HepG2 (cell line): ENCODE measurements around the gene YY2. TPM values are rescaled to one million over a fixed set of nuclear protein-coding genes. Genes with fewer than 3 reads are reported as not detected.

Source experiments
- AFF4 ChIP-seq: sonication (generic); formaldehyde crosslinking; IDR thresholded peaks from 2 replicates; pipeline ENCODE4 v1.4.0; 2020; ENCODE audit warnings: missing genetic modification reagents
- DR1 ChIP-seq: sonication (generic); formaldehyde crosslinking; IDR thresholded peaks from 2 replicates; pipeline ENCODE4 v1.8.0; 2021; ENCODE audit warnings: mild to moderate bottlenecking, missing genetic modification reagents, inconsistent platforms
- KMT2A ChIP-seq: sonication (generic); formaldehyde crosslinking; IDR thresholded peaks from 2 replicates; pipeline ENCODE4 v1.4.0; 2020; ENCODE audit warnings: missing genetic modification reagents
- SNAI1 ChIP-seq: sonication (generic); formaldehyde crosslinking; IDR thresholded peaks from 2 replicates; pipeline ENCODE4 v1.5.0; 2020; ENCODE audit warnings: mild to moderate bottlenecking, missing genetic modification reagents, borderline replicate concordance
- TGIF2 ChIP-seq: IDR thresholded peaks from 2 replicates; pipeline ENCODE4 v1.6.1; 2016; ENCODE audit warnings: control low read depth, missing compliant biosample characterization
- ZNF432 ChIP-seq: sonication (generic); formaldehyde crosslinking; IDR thresholded peaks from 2 replicates; pipeline ENCODE4 v1.5.0; 2020; ENCODE audit warnings: missing genetic modification reagents, mild to moderate bottlenecking, borderline replicate concordance
- ZNF670 ChIP-seq: sonication (generic); formaldehyde crosslinking; IDR thresholded peaks from 2 replicates; pipeline ENCODE4 v1.8.0; 2022; ENCODE audit warnings: mild to moderate bottlenecking, missing genetic modification reagents, borderline replicate concordance
- ZNF777 ChIP-seq: sonication (generic); formaldehyde crosslinking; IDR thresholded peaks from 2 replicates; pipeline ENCODE4 v1.4.0; 2020; ENCODE audit warnings: missing genetic modification reagents
- polyA plus RNA-seq, 8 experiments: library from polyadenylated mRNA; depleted of rRNA in 3 of 8; stranded (reverse) in 7 of 8; unstranded in 1 of 8; fragments of >200 nt; fragmentation: Illumina TruSeq in 4 of 8; extraction: Trizol in 4 of 8; gene quantifications; 2 replicates each; pipeline versions ENCODE4 v1.2.1 to v1.2.3, GENCODE V29; 2011 to 2016; ENCODE audit warnings: low read depth in 4 of 8, missing spikeins in 1 of 8, mixed read lengths in 1 of 8; ENCODE audit not compliant: insufficient read depth in 1 of 8
- total RNA-seq, 5 experiments: library from RNA; depleted of rRNA; stranded (reverse); fragments of >200 nt; fragmentation: Illumina TruSeq; extraction: Trizol; gene quantifications; 2 replicates each; pipeline ENCODE4 v1.2.3, GENCODE V29; 2016; ENCODE audit warnings: low read depth in 1 of 5
- TF ChIP-seq, protein P1 (sequence below): IDR thresholded peaks from 2 replicates; pipeline ENCODE4 v1.6.1; 2016
- TF ChIP-seq, protein P2 (sequence below): sonication (generic); IDR thresholded peaks from 2 replicates; pipeline ENCODE4 v1.6.1; 2016; ENCODE audit warnings: low read depth, borderline replicate concordance
- TF ChIP-seq, protein P3 (sequence below): sonication (generic); formaldehyde crosslinking; IDR thresholded peaks from 2 replicates; pipeline ENCODE4 v1.5.0; 2020; ENCODE audit warnings: mild to moderate bottlenecking, missing genetic modification reagents

Gene YY2
- total and polyA plus RNA-seq, 2 of the 13 experiments (the other 11 are each of a cell fraction or from before 2014, with no cell fraction given), result 0.34 to 0.44 TPM

GRCh38 chrX:21839334-21840192 is 16.2 kb upstream of the YY2 start, which contains the start of gene MBTPS2 (continued):
- TF ChIP-seq, protein P1, sequence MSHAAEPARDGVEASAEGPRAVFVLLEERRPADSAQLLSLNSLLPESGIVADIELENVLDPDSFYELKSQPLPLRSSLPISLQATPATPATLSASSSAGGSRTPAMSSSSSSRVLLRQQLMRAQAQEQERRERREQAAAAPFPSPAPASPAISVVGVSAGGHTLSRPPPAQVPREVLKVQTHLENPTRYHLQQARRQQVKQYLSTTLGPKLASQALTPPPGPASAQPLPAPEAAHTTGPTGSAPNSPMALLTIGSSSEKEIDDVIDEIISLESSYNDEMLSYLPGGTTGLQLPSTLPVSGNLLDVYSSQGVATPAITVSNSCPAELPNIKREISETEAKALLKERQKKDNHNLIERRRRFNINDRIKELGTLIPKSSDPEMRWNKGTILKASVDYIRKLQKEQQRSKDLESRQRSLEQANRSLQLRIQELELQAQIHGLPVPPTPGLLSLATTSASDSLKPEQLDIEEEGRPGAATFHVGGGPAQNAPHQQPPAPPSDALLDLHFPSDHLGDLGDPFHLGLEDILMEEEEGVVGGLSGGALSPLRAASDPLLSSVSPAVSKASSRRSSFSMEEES (CRISPR knock-in tag), result peak; percentile 63
- TF ChIP-seq SNAI1 (CRISPR knock-in tag), result 0 out of 2 replicates have a peak, but pooled peaks have one; percentile 47
- TF ChIP-seq, protein P2, sequence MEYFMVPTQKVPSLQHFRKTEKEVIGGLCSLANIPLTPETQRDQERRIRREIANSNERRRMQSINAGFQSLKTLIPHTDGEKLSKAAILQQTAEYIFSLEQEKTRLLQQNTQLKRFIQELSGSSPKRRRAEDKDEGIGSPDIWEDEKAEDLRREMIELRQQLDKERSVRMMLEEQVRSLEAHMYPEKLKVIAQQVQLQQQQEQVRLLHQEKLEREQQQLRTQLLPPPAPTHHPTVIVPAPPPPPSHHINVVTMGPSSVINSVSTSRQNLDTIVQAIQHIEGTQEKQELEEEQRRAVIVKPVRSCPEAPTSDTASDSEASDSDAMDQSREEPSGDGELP, result peak; percentile 88; the same call in 1 of the 2 replicates
- TF ChIP-seq ZNF670 (CRISPR knock-in tag), result peak; percentile 65; the same call in 1 of the 2 replicates
- peak; percentile 63; the same call in 1 of the 2 replicates for TF ChIP-seq TGIF2 (CRISPR knock-in tag)
- no peak for TF ChIP-seq ZNF432
- TF ChIP-seq DR1 (CRISPR knock-in tag), result peak; percentile 93
- peak; percentile 87 for TF ChIP-seq ZNF777 (CRISPR knock-in tag)
- peak; percentile 90 for TF ChIP-seq KMT2A (CRISPR knock-in tag)
- no peak for TF ChIP-seq AFF4 (CRISPR knock-in tag)
- TF ChIP-seq, protein P3, sequence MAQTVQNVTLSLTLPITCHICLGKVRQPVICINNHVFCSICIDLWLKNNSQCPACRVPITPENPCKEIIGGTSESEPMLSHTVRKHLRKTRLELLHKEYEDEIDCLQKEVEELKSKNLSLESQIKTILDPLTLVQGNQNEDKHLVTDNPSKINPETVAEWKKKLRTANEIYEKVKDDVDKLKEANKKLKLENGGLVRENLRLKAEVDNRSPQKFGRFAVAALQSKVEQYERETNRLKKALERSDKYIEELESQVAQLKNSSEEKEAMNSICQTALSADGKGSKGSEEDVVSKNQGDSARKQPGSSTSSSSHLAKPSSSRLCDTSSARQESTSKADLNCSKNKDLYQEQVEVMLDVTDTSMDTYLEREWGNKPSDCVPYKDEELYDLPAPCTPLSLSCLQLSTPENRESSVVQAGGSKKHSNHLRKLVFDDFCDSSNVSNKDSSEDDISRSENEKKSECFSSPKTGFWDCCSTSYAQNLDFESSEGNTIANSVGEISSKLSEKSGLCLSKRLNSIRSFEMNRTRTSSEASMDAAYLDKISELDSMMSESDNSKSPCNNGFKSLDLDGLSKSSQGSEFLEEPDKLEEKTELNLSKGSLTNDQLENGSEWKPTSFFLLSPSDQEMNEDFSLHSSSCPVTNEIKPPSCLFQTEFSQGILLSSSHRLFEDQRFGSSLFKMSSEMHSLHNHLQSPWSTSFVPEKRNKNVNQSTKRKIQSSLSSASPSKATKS (CRISPR knock-in tag), result peak; percentile 85; the same call in 1 of the 2 replicates
